Mesothelial cell of epicardium (in vitro differentiated cells): ENCODE data around the gene FOXN3. TPM values are rescaled to one million over a fixed set of nuclear protein-coding genes. Genes with fewer than 3 reads are reported as not detected.

Source experiments
- DNase-seq, 2 experiments: peaks; one replicate each; pipeline ENCODE4 v3.0.0; 2021; ENCODE audit warnings: low spot score in 2 of 2; ENCODE audit not compliant: unreplicated experiment in 2 of 2
- H3K27ac Mint-ChIP-seq: 2 replicates; pipeline ENCODE4 v1.8.0; 2021; ENCODE audit warnings: mixed read lengths
- H3K27me3 Mint-ChIP-seq: 2 replicates; pipeline ENCODE4 v1.8.0; 2021; ENCODE audit warnings: low read depth, mixed read lengths
- H3K36me3 Mint-ChIP-seq: 2 replicates; pipeline ENCODE4 v1.8.0; 2021; ENCODE audit warnings: mixed read lengths
- H3K4me1 Mint-ChIP-seq: 2 replicates; pipeline ENCODE4 v1.8.0; 2021; ENCODE audit warnings: mixed read lengths
- H3K4me3 Mint-ChIP-seq: 2 replicates; pipeline ENCODE4 v1.8.0; 2021; ENCODE audit warnings: mild to moderate bottlenecking, moderate library complexity, mixed read lengths
- H3K9me3 Mint-ChIP-seq: 2 replicates; pipeline ENCODE4 v1.8.0; 2021; ENCODE audit warnings: mixed read lengths
- total RNA-seq: library from RNA; stranded (reverse); gene quantifications from 3 replicates; pipeline ENCODE4 v1.2.1, GENCODE V29; 2021
- TF ChIP-seq, protein P1 (sequence below): fragments of 200-600 bp; sonication (generic); IDR thresholded peaks from one replicate; pipeline ENCODE4 v1.5.0; 2021; ENCODE audit warnings: antibody characterized with exemption; ENCODE audit not compliant: unreplicated experiment

Gene FOXN3
- total RNA-seq, 1 donor from 2014 or later, result 124 TPM

DNA sequence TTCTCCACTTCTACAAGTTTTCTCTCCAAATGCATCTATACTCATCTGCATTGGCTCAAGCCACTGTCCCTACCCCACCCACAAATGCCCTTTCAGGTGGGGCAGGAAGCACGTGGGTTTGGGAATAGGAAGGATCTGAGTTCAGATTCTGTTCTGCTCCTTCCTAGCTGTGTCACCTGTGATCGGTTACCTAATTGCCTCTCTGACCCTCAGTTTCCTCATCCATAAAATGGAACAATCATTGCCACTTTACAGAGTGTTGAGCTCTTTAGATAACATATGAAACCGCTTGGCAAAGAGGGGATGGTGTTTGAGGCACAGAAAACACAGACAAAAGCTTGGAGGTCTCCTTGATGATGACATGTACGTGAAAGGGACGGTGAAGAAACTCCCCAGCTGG lies 34.5 kb downstream of the FOXN3 start:
- DNase-seq, result no peak
- Mint-ChIP-seq H3K9me3 (peaks cover 6% of the 10 kb centered on the region), H3K36me3 (peaks cover 30% of the 10 kb centered on the region), H3K27ac (no peak overlapping the region), H3K4me3 (no peak overlapping the region), H3K27me3 (no peaks in the 10 kb centered on the region), H3K4me1 (peaks cover 9% of the 10 kb centered on the region)
- TF ChIP-seq, protein P1, sequence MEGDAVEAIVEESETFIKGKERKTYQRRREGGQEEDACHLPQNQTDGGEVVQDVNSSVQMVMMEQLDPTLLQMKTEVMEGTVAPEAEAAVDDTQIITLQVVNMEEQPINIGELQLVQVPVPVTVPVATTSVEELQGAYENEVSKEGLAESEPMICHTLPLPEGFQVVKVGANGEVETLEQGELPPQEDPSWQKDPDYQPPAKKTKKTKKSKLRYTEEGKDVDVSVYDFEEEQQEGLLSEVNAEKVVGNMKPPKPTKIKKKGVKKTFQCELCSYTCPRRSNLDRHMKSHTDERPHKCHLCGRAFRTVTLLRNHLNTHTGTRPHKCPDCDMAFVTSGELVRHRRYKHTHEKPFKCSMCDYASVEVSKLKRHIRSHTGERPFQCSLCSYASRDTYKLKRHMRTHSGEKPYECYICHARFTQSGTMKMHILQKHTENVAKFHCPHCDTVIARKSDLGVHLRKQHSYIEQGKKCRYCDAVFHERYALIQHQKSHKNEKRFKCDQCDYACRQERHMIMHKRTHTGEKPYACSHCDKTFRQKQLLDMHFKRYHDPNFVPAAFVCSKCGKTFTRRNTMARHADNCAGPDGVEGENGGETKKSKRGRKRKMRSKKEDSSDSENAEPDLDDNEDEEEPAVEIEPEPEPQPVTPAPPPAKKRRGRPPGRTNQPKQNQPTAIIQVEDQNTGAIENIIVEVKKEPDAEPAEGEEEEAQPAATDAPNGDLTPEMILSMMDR, result no peak

DNA sequence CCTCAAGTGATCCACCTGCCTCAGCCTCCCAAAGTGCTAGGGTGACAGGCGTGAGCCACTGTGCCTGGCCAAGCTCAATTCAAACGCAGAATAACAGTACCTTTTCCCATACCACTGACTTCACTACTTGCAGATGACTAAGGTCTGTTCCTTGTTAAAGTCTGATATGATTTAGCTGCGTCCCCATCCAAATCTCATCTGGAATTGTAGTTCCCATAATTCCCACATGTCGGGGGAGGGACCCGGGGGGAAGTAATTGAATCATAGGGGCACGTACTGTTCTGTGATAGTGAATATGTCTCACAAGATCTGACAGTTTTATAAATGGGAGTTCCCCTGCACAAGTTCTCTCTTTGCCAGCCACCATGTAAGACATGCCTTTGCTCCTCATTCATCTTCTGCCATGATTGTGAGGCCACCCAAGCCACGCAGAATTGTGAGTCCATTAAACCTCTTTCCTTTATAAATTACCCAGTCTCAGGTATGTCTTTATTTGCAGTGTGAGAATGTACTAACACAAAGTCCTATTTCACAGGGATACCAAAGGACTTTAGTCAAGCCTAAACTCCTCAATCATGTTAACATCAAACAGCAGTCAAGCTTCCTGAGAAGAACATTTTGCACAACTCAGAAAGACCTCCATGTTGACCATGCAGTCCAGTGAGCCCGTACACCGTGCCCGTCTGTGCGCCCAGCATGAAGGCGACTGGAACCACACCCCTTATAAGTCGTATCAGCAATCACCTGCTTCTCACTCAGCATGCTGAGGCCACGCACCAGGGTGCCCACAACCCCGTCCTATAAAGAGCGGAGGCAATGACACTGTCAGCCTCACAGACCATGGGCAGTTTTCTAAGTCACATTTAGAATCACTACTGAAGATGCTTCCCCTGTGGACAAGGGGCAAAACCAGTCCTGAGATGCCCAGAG lies 36.9 kb downstream of the FOXN3 start:
- Mint-ChIP-seq H3K27ac (no peak overlapping the region), H3K9me3 (peaks cover 12% of the 10 kb centered on the region), H3K36me3 (peaks cover 35% of the 10 kb centered on the region), H3K27me3 (no peaks in the 10 kb centered on the region), H3K4me1 (peaks cover 5% of the 10 kb centered on the region), H3K4me3 (no peak overlapping the region)
- no peak for DNase-seq
- TF ChIP-seq, protein P1, result no peak

DNA sequence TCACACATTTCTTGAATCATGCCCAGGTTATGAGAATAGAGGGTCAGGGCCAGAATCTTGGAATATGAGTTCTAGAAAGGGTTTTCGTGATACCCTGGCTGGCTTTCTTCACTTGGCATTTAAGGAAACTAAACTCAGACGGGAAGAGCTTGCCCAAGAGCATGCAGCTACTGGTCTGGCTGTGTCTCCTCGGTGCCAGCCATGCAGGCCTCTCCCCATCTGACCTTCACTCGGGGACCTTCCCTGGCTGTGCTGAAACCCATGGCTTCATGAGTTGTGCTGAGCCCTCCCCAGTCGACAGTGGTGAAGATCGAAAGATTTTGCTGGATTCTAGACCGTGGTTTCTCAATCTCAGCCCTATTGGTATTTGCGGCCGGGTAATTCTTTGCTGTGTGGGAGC lies 38.0 kb downstream of the FOXN3 start:
- no peaks in the 10 kb centered on the region for H3K27me3 Mint-ChIP-seq
- H3K9me3 Mint-ChIP-seq, result peaks cover 16% of the 10 kb centered on the region
- TF ChIP-seq, protein P1, result no peak
- H3K27ac Mint-ChIP-seq, result peak overlapping the region; percentile 16
- no peak overlapping the region for H3K4me3 Mint-ChIP-seq
- DNase-seq, result no peak
- H3K4me1 Mint-ChIP-seq, result peaks cover 5% of the 10 kb centered on the region
- H3K36me3 Mint-ChIP-seq, result peaks cover 39% of the 10 kb centered on the region

DNA sequence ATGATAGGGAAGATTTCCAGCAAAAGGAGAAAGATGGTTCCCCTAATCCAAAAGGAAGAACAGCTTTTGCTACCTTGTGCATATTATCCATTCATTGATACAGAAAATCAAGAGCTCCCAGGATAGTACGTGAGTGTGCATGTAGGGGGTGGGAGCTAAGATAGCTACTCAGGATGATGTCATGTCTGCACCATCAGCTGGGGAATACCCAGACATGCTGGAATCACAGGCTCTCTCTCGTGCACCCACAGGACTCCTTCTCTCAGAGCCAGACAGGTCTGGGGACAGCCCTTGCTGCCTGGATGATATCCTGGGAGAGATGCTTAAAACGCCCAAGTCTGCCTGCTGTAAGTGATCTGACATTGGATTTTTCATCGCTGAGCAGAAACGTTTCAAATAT lies 38.9 kb downstream of the FOXN3 start:
- Mint-ChIP-seq H3K27ac (peak overlapping the region; percentile 54), H3K4me3 (no peak overlapping the region)

DNA sequence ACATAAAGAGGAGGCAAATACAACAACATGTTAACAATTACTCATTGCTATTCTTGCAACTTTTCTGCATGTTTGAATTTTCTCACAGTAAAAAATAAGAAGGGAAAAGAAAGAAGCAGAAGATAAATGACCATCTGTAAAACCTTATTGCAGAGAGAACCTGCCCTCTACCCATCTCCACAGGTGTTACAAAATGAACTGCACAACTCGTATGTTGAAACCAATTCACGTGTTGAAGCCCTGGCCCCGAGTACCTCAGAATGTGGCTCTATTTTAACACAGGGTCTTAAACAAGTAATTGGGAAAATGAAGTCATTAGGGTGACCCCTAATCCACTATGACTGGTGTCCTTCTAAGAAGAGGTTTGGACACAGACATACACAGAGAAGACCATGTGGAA lies 39.5 kb downstream of the FOXN3 start:
- H3K27ac Mint-ChIP-seq, result peak overlapping the region; percentile 54
- peaks cover 16% of the 10 kb centered on the region for H3K9me3 Mint-ChIP-seq
- no peak for DNase-seq
- H3K27me3 Mint-ChIP-seq, result no peaks in the 10 kb centered on the region
- H3K36me3 Mint-ChIP-seq, result peaks cover 38% of the 10 kb centered on the region
- peaks cover 5% of the 10 kb centered on the region for H3K4me1 Mint-ChIP-seq
- TF ChIP-seq, protein P1, result no peak
- H3K4me3 Mint-ChIP-seq, result no peak overlapping the region

More for the DNA sequence above, 38.9 kb downstream of the FOXN3 start:
- TF ChIP-seq, protein P1, result no peak
- Mint-ChIP-seq H3K27me3 (no peaks in the 10 kb centered on the region), H3K36me3 (peaks cover 40% of the 10 kb centered on the region), H3K9me3 (peaks cover 16% of the 10 kb centered on the region), H3K4me1 (peaks cover 5% of the 10 kb centered on the region)
- DNase-seq, result no peak
